ENCODE data around the gene TERT.
A peak's percentile ranks its signal among the peaks of the same experiment; 100 is the strongest.
"Not testable (repeated sequence)": the region's sequence is repeated elsewhere in the genome, so short reads cannot be mapped to it uniquely, and the experiment has no call there.

Gene TERT

GRCh38 chr5:1294835-1295649 is at the start of gene TERT:
Gene TERT (minus strand): TSS chr5:1295068. CDS start chr5:1294989, 79 bp downstream.
- DNase-seq (ENCODE audit: low spot score) = peak; percentile 61

- no peak for DNase-seq (ENCODE audit: low spot score)
Observed at GRCh38 chr5:1343931-1344901, 49.3 kb upstream of the TERT start.

- DNase-seq (ENCODE audit: low spot score) = no peak
Observed at GRCh38 chr5:1343315-1343751, 48.5 kb upstream of the TERT start.

GRCh38 chr5:1342711-1343110 is 47.8 kb upstream of the TERT start:
- DNase-seq (ENCODE audit: low spot score) = not testable (repeated sequence)

- DNase-seq (ENCODE audit: low spot score) = no peak
Observed at GRCh38 chr5:1342268-1342667, 47.4 kb upstream of the TERT start.

GRCh38 chr5:1341863-1342262 is 47.0 kb upstream of the TERT start:
- no peak for DNase-seq (ENCODE audit: low spot score)

- DNase-seq (ENCODE audit: low spot score) = not testable (repeated sequence)
Observed at GRCh38 chr5:1339818-1340210, 44.9 kb upstream of the TERT start.

GRCh38 chr5:1339139-1339817 is 44.4 kb upstream of the TERT start:
- not testable (repeated sequence) for DNase-seq (ENCODE audit: low spot score)

GRCh38 chr5:1338506-1339070 is 43.7 kb upstream of the TERT start:
- DNase-seq (ENCODE audit: low spot score) = no peak

GRCh38 chr5:1338196-1338490 is 43.3 kb upstream of the TERT start:
- DNase-seq (ENCODE audit: low spot score) = no peak

- no peak for DNase-seq (ENCODE audit: low spot score)
Observed at GRCh38 chr5:1337489-1338195, 42.8 kb upstream of the TERT start.

GRCh38 chr5:1336749-1337488 is 42.1 kb upstream of the TERT start:
- DNase-seq (ENCODE audit: low spot score) = no peak

GRCh38 chr5:1336106-1336561 is 41.3 kb upstream of the TERT start:
- DNase-seq (ENCODE audit: low spot score) = no peak

GRCh38 chr5:1335540-1336095 is 40.8 kb upstream of the TERT start:
- no peak for DNase-seq (ENCODE audit: low spot score)

- no peak for DNase-seq (ENCODE audit: low spot score)
Observed at GRCh38 chr5:1334831-1335539, 40.1 kb upstream of the TERT start.

- DNase-seq (ENCODE audit: low spot score) = no peak
Observed at GRCh38 chr5:1333986-1334385, 39.1 kb upstream of the TERT start.

- not testable (repeated sequence) for DNase-seq (ENCODE audit: low spot score)
Observed at GRCh38 chr5:1333286-1333685, 38.4 kb upstream of the TERT start.

GRCh38 chr5:1332461-1333001 is 37.7 kb upstream of the TERT start:
- no peak for DNase-seq (ENCODE audit: low spot score)

GRCh38 chr5:1331861-1332405 is 37.1 kb upstream of the TERT start:
- no peak for DNase-seq (ENCODE audit: low spot score)
